Measurements from ENCODE around the gene ORM1. TPM values are rescaled to one million over a fixed set of nuclear protein-coding genes. Genes with fewer than 3 reads are reported as not detected.
A peak's percentile ranks its signal among the peaks of the same experiment; 100 is the strongest.
"Not testable (repeated sequence)": the region's sequence is repeated elsewhere in the genome, so short reads cannot be mapped to it uniquely, and the experiment has no call there.

ORM1 gene
- total RNA-seq, 5 donors from 2014 or later (not counting 1 experiment from before 2014, with no cell fraction given): 4.2 to 8.3 (median 6.2) TPM; not detected in 2

GRCh38 chr9:114328357-114328820 lies 5.5 kb downstream of the ORM1 start:
- H3K27me3 Mint-ChIP-seq; H3K9me3 Mint-ChIP-seq; CTCF ChIA-PET; H3K27ac ChIP-seq (ENCODE audit: low read length); H3K27me3 ChIP-seq (replicated peaks in 1 of 2; ENCODE audit: control insufficient read depth in 2 of 2, extremely low read depth in 1 of 2, insufficient read depth in 2 of 2, low read length in 1 of 2); DNase-seq; H3K36me3 ChIP-seq (ENCODE audit: control insufficient read depth in 2 of 2, extremely low read depth in 1 of 2, insufficient read depth in 1 of 2, low read length in 1 of 2); H3K9me3 ChIP-seq; ATAC-seq (replicated peaks in 1 of 4); H3K36me3 Mint-ChIP-seq; H3K4me3 ChIP-seq (ENCODE audit: control insufficient read depth in 1 of 2, extremely low read depth in 1 of 2, low read length in 1 of 2); H3K4me3 Mint-ChIP-seq; POLR2A ChIA-PET; H3K27ac Mint-ChIP-seq: not testable (repeated sequence)
- H3K4me1 Mint-ChIP-seq: peaks cover 8 to 20% (median 18%) of the 10 kb centered on the region in 3 donors
- WGBS (ENCODE audit: insufficient coverage): 93% methylated on average over 3 of the region's 10 CpGs
- H3K4me1 ChIP-seq (ENCODE audit: control insufficient read depth in 1 of 2, extremely low read depth in 1 of 2, insufficient read depth in 2 of 2, low read length in 2 of 2): peaks cover 0 to 17% of the 10 kb centered on the region in 2 experiments

- CTCF ChIA-PET; H3K9me3 Mint-ChIP-seq; H3K4me3 ChIP-seq (ENCODE audit: control insufficient read depth in 1 of 2, extremely low read depth in 1 of 2, low read length in 1 of 2); H3K36me3 ChIP-seq (ENCODE audit: control insufficient read depth in 2 of 2, extremely low read depth in 1 of 2, insufficient read depth in 1 of 2, low read length in 1 of 2); H3K27me3 Mint-ChIP-seq; H3K4me3 Mint-ChIP-seq; H3K27ac Mint-ChIP-seq; H3K27ac ChIP-seq (ENCODE audit: low read length); DNase-seq; H3K9me3 ChIP-seq; ATAC-seq (replicated peaks in 1 of 4); H3K36me3 Mint-ChIP-seq; POLR2A ChIA-PET; H3K27me3 ChIP-seq (replicated peaks in 1 of 2; ENCODE audit: control insufficient read depth in 2 of 2, extremely low read depth in 1 of 2, insufficient read depth in 2 of 2, low read length in 1 of 2): not testable (repeated sequence)
- H3K4me1 ChIP-seq (ENCODE audit: control insufficient read depth in 1 of 2, extremely low read depth in 1 of 2, insufficient read depth in 2 of 2, low read length in 2 of 2): peaks cover 0 to 17% of the 10 kb centered on the region in 2 experiments
- peaks cover 8 to 20% (median 18%) of the 10 kb centered on the region in 3 donors for H3K4me1 Mint-ChIP-seq
- no CpG with 5 or more reads among the region's 12 CpGs for WGBS (ENCODE audit: insufficient coverage)
Measured at GRCh38 chr9:114328937-114329624, 6.2 kb downstream of the ORM1 start.

- Mint-ChIP-seq H3K4me1 (peaks cover 8 to 20% (median 18%) of the 10 kb centered on the region in 3 donors), H3K27ac (peak within 1 kb of the TSS; percentile 64 to 79)
- H3K27ac ChIP-seq (ENCODE audit: low read length); DNase-seq; H3K27me3 ChIP-seq (replicated peaks in 1 of 2; ENCODE audit: control insufficient read depth in 2 of 2, extremely low read depth in 1 of 2, insufficient read depth in 2 of 2, low read length in 1 of 2); POLR2A ChIA-PET; H3K4me3 Mint-ChIP-seq; ATAC-seq (replicated peaks in 1 of 4); H3K9me3 Mint-ChIP-seq; CTCF ChIA-PET; H3K36me3 ChIP-seq (ENCODE audit: control insufficient read depth in 2 of 2, extremely low read depth in 1 of 2, insufficient read depth in 1 of 2, low read length in 1 of 2); H3K9me3 ChIP-seq; H3K4me3 ChIP-seq (ENCODE audit: control insufficient read depth in 1 of 2, extremely low read depth in 1 of 2, low read length in 1 of 2); H3K27me3 Mint-ChIP-seq; H3K36me3 Mint-ChIP-seq: not testable (repeated sequence)
- H3K4me1 ChIP-seq (ENCODE audit: control insufficient read depth in 1 of 2, extremely low read depth in 1 of 2, insufficient read depth in 2 of 2, low read length in 2 of 2): peaks cover 0 to 17% of the 10 kb centered on the region in 2 experiments
- no CpG with 5 or more reads among the region's 10 CpGs for WGBS (ENCODE audit: insufficient coverage)
Measured at GRCh38 chr9:114329625-114330022, 6.7 kb downstream of the ORM1 start, which contains the start of gene ORM2. Gene ORM2 (plus strand): TSS chr9:114329869. CDS start chr9:114329905, 36 bp downstream.

GRCh38 chr9:114330636-114331035 lies 7.7 kb downstream of the ORM1 start:
- Mint-ChIP-seq H3K4me3 (no peak overlapping the region), H3K9me3 (no peaks in the 10 kb centered on the region), H3K27ac (peak overlapping the region; percentile 64 to 79), H3K27me3 (no peaks in the 10 kb centered on the region), H3K36me3 (peaks cover 8% of the 10 kb centered on the region), H3K4me1 (peaks cover 12 to 22% (median 18%) of the 10 kb centered on the region in 3 donors)
- Histone ChIP-seq H3K9me3 (no peaks in the 10 kb centered on the region), H3K27ac (ENCODE audit: low read length) (no peak overlapping the region), H3K36me3 (ENCODE audit: control insufficient read depth in 2 of 2, extremely low read depth in 1 of 2, insufficient read depth in 1 of 2, low read length in 1 of 2) (peaks cover 0 to 10% of the 10 kb centered on the region in 2 donors), H3K4me3 (ENCODE audit: control insufficient read depth in 1 of 2, extremely low read depth in 1 of 2, low read length in 1 of 2) (no peak overlapping the region), H3K27me3 (replicated peaks in 1 of 2; ENCODE audit: control insufficient read depth in 2 of 2, extremely low read depth in 1 of 2, insufficient read depth in 2 of 2, low read length in 1 of 2) (peaks cover 0 to 4% of the 10 kb centered on the region in 2 experiments), H3K4me1 (ENCODE audit: control insufficient read depth in 1 of 2, extremely low read depth in 1 of 2, insufficient read depth in 2 of 2, low read length in 2 of 2) (peaks cover 0 to 17% of the 10 kb centered on the region in 2 experiments)
- ChIA-PET POLR2A (no interaction called here), CTCF (no interaction called here)
- DNase-seq (no peak), ATAC-seq (replicated peaks in 1 of 4) (no peak)
- WGBS (ENCODE audit: insufficient coverage): 81% methylated on average over 5 of the region's 10 CpGs

GRCh38 chr9:114331229-114332195 lies 8.6 kb downstream of the ORM1 start:
- CTCF ChIA-PET: not testable (repeated sequence)

DNA sequence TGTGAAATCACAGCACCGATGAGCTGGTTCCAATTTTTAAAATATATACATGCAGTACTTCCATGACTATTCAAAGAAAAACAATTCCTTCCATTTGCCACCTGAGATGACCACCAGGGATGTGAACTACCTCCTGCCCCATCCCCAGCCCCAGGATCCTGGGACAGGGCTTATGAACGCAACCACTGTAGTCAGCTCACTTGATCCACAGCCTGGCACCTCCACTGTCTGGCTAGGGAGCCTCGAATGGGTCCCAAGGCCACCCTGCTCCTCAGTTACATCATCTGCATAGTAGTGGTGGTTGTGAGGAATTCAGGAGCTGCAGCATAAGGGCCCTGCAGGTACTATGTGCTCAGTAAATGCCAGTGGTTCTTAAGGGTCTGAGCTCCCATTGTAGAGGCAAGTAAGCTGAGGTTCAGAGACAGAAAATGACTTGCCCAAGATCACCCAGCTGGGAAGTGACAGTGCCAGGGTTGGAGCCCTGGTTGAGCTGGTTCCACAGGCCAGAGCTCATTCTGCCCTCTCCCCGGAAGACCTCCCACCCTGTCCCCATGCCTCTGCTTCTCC lies 9.7 kb downstream of the ORM1 start:
- CTCF ChIA-PET; H3K27me3 ChIP-seq (replicated peaks in 1 of 2; ENCODE audit: control insufficient read depth in 2 of 2, extremely low read depth in 1 of 2, insufficient read depth in 2 of 2, low read length in 1 of 2); H3K27me3 Mint-ChIP-seq; H3K9me3 Mint-ChIP-seq; DNase-seq; H3K4me3 ChIP-seq (ENCODE audit: control insufficient read depth in 1 of 2, extremely low read depth in 1 of 2, low read length in 1 of 2); H3K4me3 Mint-ChIP-seq; H3K9me3 ChIP-seq: not testable (repeated sequence)
- H3K27ac Mint-ChIP-seq: peak overlapping the region; percentile 66 to 76
- H3K36me3 Mint-ChIP-seq: peaks cover 16% of the 10 kb centered on the region
- WGBS (ENCODE audit: insufficient coverage): no CpG with 5 or more reads among the region's 4 CpGs
- H3K36me3 ChIP-seq (ENCODE audit: control insufficient read depth in 2 of 2, extremely low read depth in 1 of 2, insufficient read depth in 1 of 2, low read length in 1 of 2): peaks cover 4 to 29% of the 10 kb centered on the region in 2 donors
- POLR2A ChIA-PET: interaction anchor here in 1 of 2 donors (0.6 kb wide), 1 partner anchor 35 kb away, joined by 7 read pairs; no protein-coding TSS in a partner anchor
- peaks cover 0 to 17% of the 10 kb centered on the region in 2 experiments for H3K4me1 ChIP-seq (ENCODE audit: control insufficient read depth in 1 of 2, extremely low read depth in 1 of 2, insufficient read depth in 2 of 2, low read length in 2 of 2)
- peak overlapping the region; percentile 12 for H3K27ac ChIP-seq (ENCODE audit: low read length)
- peak in 2 of 4 experiments; percentile 7 to 15 for ATAC-seq (replicated peaks in 1 of 4)
- peaks cover 12 to 24% (median 18%) of the 10 kb centered on the region in 3 donors for H3K4me1 Mint-ChIP-seq

More at GRCh38 chr9:114331229-114332195, 8.6 kb downstream of the ORM1 start:
- H3K27ac ChIP-seq (ENCODE audit: low read length); H3K4me3 ChIP-seq (ENCODE audit: control insufficient read depth in 1 of 2, extremely low read depth in 1 of 2, low read length in 1 of 2); H3K27me3 Mint-ChIP-seq; POLR2A ChIA-PET; H3K27me3 ChIP-seq (replicated peaks in 1 of 2; ENCODE audit: control insufficient read depth in 2 of 2, extremely low read depth in 1 of 2, insufficient read depth in 2 of 2, low read length in 1 of 2); H3K9me3 ChIP-seq; H3K36me3 Mint-ChIP-seq; H3K9me3 Mint-ChIP-seq: not testable (repeated sequence)
- ATAC-seq (replicated peaks in 1 of 4) (peak in 3 of 4 experiments; percentile 13 to 27 (median 19)), DNase-seq (peak in 1 of 35 experiments; percentile 18)
- Histone ChIP-seq H3K36me3 (ENCODE audit: control insufficient read depth in 2 of 2, extremely low read depth in 1 of 2, insufficient read depth in 1 of 2, low read length in 1 of 2) (peaks cover 0 to 19% of the 10 kb centered on the region in 2 donors), H3K4me1 (ENCODE audit: control insufficient read depth in 1 of 2, extremely low read depth in 1 of 2, insufficient read depth in 2 of 2, low read length in 2 of 2) (peaks cover 0 to 17% of the 10 kb centered on the region in 2 experiments)
- Mint-ChIP-seq H3K4me3 (peak overlapping the region in 1 of 3 donors; percentile 9), H3K27ac (peak overlapping the region; percentile 64 to 72), H3K4me1 (peaks cover 12 to 24% (median 18%) of the 10 kb centered on the region in 3 donors)
- 89% methylated on average over 10 of the region's 19 CpGs for WGBS (ENCODE audit: insufficient coverage)

Measured in T-cell (primary cell).